ENCODE results near the gene MMP7.

- TF ChIP-seq CTCF (optimal IDR thresholded peaks at IDR 0.05 in 1 of 3, IDR thresholded peaks at IDR 0.05 in 1 of 3, conservative IDR thresholded peaks at IDR 0.05 in 1 of 3; ENCODE audit: extremely low read depth in 1 of 3, insufficient read depth in 2 of 3, low read length in 3 of 3) (no peak), EZH2 (IDR thresholded peaks at IDR 0.05; ENCODE audit: low read length) (no peak)
Observed at GRCh38 chr11:102572554-102573220, 42.1 kb upstream of the MMP7 start.

Measured in keratinocyte (primary cell).